HTR-8/SVneo (cell line): ENCODE results near the gene GMEB1.
"Not testable (repeated sequence)": the region's sequence is repeated elsewhere in the genome, so short reads cannot be mapped to it uniquely, and the experiment has no call there.

Experiments
- DNase-seq: peaks from one replicate; pipeline ENCODE4 v3.0.0; 2011; ENCODE audit warnings: low spot score, mixed read lengths; ENCODE audit not compliant: insufficient read length
- FAIRE-seq: peaks from 2 replicates; lab custom pipeline; 2011; peaks lifted over from hg19 to GRCh38; lab: Jason Lieb, UNC

The GMEB1 gene

DNA sequence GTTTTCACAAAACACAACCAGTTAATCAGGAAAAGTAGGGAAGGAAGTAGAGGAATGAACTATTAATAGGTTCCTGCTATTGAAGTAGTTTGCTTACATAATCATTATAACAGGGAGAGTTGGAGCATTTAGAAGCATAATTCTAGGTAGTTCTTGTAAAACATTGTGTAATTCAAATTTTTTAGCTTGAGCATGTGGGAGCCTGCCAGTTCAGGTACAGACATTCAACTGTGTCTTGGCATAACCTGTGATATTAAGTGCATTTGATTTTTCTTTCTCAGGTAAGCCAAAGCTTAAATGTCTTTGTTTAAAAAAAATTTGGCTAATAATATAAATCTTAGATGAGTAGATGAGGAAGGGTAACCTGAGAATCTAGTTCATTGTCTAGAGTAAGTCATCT is 71.5 kb downstream of the GMEB1 start:
- DNase-seq (no peak), FAIRE-seq (no peak)

DNA sequence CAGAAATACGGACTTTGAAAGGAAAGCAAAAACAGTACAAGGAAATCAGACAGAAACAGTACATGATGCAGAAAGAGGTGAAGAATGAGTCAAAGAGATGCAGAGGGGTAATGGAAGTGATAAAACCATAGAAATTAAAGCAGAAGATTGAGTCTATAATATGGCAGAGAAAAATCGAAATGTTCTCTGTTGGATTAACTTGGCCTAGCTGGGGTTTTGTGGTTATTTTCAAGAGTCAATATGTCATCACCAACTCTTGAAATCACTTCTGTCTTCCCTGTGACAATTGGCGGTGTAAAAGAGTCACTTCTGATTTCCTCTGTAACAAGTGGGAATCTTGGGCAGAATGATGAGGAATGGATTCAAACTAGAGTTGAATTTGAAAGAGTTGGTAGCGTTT is 75.6 kb downstream of the GMEB1 start:
- DNase-seq (no peak), FAIRE-seq (no peak)

DNA sequence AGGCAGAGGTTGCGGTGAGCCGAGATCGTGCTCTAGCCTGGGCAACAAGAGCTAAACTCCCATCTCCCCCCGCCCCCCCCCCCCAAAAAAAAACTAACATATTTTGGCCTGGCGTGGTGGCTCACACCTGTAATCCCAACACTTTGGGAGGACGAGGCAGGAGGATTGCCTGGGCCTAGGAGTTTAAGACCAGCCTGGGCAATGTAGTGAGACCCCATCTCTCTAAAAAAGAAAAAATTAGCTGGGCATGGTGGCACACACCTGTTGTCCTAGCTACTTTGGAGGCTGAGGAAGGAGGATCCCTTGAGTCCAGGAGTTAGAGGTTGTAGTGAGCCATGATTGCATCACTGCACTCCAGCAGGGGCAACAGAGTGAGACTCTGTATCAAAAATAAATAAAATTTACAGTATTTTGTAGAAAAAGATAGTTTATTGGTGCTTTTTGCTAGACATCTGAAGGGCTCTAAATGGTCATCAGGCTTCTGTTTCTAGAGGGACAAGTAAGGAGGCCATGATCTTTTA is 77.1 kb downstream of the GMEB1 start:
- FAIRE-seq (no peak), DNase-seq (no peak)

DNA sequence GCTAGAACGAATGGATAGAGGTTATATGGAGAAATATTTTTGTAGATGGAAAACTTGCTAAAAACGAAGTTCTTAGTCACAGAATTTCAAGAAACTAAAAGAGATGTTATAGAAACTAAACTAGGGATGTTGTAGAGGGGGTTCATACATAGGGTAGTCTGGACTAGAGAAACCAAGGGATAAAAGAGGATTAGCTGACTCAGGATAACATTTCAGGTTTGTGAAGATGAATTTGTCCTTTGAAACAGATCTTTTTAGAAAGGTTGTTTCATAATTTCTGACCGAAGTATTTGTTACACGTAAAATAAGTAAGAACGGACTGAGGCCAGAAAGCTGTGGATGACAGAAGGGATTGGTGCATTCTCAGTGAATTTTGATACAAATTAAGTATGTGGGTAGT is 81.7 kb downstream of the GMEB1 start:
- DNase-seq (no peak), FAIRE-seq (no peak)

DNA sequence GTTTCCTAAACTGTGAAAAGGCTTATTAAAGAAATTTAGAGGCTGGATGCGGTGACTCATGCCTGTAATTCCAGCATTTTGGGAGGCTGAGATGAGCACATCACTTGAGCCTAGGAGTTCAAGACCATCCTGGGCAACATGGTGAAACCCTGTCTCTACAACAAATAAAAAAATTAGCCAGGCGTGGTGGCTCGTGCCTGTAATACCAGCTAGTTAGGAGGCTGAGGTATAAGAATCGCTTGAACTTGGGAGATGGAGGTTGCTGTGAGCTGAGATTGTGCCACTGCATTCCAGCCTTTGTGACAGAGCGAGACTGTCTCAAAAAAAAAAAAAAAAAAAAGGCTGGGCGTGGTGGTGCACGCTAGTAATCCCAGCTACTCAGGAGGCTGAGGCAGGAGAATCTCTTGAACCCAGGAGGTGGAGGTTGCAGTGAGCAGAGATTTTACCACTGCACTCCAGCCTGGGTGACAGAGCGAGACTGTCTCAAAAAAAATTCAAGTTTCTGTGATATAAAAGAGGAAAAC is 82.2 kb downstream of the GMEB1 start:
- not testable (repeated sequence) for FAIRE-seq, DNase-seq

DNA sequence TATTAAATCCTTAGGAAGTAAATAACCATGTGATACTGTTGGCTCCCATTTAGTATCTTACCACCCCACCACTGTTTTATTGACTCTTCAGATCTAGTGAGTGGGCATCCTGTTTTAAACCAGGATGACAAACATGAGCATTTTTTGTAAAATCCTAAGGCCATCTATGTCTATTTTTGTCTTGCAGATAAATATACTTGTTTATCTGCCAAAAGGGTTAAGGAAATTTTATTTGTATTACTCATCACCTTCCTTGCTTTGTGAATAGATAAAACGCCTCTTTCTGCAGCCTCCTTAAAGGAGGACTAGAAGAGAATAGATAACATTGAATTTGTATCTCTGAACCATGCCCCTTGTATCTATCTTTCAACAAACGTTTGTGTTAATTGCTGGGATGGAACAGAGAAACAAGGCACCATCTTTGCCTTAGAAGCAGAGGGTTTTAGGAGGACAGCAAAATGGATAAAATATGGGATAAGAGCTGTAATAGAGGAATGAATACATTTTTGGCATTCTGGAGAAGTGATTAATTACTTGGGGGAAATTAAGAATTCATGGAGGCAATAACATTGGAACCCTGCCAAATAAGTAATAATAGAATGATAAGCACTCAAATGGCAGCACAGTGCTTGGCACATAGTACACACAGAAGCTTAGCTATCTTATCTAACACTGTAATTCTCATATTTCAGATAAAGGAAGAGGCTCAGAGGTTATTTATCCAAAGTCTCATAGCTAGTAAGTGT is 82.9 kb downstream of the GMEB1 start:
- DNase-seq (peak; percentile 31), FAIRE-seq (no peak)

DNA sequence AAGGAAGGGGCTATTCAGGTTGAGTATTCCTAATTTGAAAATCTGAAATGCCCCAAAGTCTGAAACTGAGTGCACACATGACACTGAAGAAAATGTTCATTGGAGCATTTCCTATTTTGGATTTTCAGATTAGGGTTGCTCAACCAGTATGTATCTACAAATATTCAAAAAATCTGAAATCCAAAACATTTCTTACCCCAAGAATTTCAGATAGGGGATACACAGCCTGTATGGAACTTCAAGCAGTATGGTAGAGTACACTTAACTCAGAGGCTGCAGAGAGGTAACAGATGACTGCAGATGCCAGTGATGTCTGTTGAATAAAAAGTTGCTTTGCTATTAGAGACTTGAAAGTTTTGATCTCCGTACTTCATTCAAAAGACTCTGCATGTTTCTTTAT is 87.1 kb downstream of the GMEB1 start:
- FAIRE-seq = no peak
- no peak for DNase-seq

DNA sequence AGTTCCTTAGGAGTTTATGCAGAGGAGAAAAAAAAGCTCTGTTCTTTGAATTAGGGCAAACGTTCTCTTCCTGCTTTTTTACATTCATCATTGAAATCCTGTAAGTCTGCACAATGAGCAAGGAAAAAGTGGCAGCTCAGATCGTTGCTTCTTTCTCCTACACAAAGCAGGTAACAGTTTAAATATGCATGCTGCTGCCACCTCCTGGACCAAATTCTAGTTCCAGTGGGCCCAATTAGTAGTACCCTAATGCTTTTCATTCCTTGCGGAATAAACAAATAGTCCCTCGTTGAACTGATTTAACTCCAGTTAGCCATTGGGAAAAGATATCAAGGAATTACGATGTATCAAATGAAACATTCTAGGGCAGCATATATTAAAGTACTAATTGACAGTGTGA is 88.3 kb downstream of the GMEB1 start:
- FAIRE-seq (no peak), DNase-seq (no peak)

DNA sequence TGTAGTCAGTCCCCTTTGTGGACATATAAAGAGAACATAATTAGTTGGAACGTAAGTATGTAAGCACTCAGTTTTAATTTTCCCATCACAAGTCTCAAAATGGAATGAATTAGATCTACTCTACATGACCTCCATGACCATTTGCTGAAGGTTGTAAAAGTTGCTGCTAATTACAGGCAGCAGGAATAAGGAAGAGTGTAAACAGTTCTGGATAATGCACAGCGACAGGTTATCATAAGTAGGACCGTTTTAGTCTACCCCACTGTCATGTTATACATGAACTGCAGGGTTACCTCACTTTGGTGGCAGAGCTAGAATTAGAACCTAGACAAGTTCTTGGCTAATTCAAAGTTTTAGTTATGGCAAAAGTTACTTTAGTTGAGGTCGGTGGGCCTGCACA is 89.8 kb downstream of the GMEB1 start:
- no peak for FAIRE-seq
- DNase-seq = no peak

DNA sequence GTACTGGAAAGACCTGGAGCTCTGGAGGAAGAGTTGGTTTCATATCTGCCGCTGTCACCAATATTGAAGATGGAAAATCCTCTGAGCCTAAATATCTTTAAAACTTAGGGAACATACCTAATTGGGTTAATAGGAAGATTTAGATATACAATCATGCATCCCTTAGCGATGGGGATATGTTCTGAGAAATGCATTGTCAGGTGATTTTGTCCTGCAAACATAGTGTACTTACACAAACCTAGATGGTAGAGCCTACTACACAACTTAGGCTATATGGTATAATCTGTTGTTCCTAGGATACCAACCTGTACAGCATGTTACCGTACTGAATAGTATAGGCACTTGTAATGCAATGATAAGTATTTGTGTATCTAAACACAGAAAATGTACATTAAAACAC is 90.7 kb downstream of the GMEB1 start:
- no peak for FAIRE-seq
- DNase-seq = no peak

DNA sequence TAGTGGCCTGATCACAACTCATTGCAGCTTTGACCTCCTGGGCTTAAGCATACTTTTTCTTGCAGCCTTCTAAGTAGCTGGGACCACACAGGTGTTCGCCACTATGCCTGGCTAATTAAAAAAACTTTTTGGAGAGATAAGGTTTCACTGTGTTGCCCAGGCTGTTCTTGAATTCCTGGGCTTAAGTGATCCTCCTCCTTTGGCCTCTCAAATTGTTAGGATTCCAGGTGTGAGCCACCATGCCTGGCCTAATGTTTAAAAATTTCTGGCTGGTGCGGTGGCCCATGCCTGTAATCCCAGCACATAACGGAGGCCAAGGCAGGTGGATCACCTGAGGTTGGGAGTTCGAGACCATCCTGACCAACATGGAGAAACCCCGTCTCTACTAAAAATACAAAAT is 92.6 kb downstream of the GMEB1 start:
- DNase-seq = no peak
- no peak for FAIRE-seq

DNA sequence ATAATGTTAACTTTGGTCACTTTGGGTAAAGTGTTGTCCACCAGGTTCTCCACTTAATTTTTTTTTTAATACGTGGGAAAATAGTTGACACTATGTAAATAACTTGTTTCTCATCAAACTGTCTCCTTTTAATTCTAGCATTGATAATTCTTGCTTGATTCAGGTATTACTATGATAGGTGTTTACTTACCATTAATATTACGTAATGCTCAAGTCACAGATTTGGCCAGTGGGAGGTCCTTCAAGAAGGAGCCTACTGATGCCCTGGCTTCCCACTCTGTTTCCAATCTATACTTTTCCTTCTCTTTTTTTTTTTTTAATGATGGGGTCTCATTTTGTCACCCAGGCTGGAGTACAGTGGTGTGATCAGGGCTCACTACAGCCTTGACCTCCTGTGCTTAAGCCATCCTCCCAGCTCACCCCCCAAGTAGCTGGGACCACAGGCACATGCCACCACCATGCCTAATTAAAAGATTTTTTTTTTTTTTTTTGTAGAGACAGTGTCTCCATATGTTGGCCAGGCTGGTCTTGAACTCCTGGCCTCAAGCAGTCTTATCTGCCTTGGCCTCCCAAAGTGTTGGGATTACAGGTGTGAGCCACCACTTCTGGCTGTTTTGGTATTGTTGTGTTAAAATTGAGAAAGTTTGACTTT is 98.1 kb downstream of the GMEB1 start:
- no peak for DNase-seq
- no peak for FAIRE-seq
